ENCODE measurements around the gene CSF2RB. TPM values are rescaled to one million over a fixed set of nuclear protein-coding genes. Genes with fewer than 3 reads are reported as not detected.
"Not testable (repeated sequence)": the region's sequence is repeated elsewhere in the genome, so short reads cannot be mapped to it uniquely, and the experiment has no call there.

CSF2RB gene
- total and polyA plus RNA-seq, 3 experiments from 2014 or later = 0.09 to 0.20 (median 0.13) TPM

- H3K27me3 ChIP-seq (ENCODE audit: insufficient read depth, low read length, poor library complexity, severe bottlenecking) = peaks cover 8% of the 10 kb centered on the region
- no peaks in the 10 kb centered on the region for H3K4me1 ChIP-seq (ENCODE audit: insufficient read depth, low read length)
- H3K36me3 Mint-ChIP-seq = peaks cover 0 to 10% (median 0%) of the 10 kb centered on the region in 3 donors
- H3K9me3 Mint-ChIP-seq = peaks cover 12 to 21% (median 18%) of the 10 kb centered on the region in 5 donors
- H3K4me3 Mint-ChIP-seq = no peak overlapping the region
- POLR2A ChIA-PET = no interaction called here
- H3K27ac ChIP-seq (ENCODE audit: low read depth, low read length) = no peak overlapping the region
- H3K36me3 ChIP-seq (ENCODE audit: insufficient read depth, low read length) = no peaks in the 10 kb centered on the region
- peaks cover 9% of the 10 kb centered on the region for H3K9me3 ChIP-seq (ENCODE audit: low read length)
- no peak overlapping the region for H3K27ac Mint-ChIP-seq
- H3K4me1 Mint-ChIP-seq = no peaks in the 10 kb centered on the region
- peaks cover 27 to 76% of the 10 kb centered on the region in 2 donors for H3K27me3 Mint-ChIP-seq
- no peak overlapping the region for H3K4me3 ChIP-seq (ENCODE audit: low read length)
- DNase-seq = peak in 2 of 5 donors; percentile 4 to 18
- CTCF ChIA-PET = interaction anchor here (1.5 kb wide), 1 partner anchor 9 kb away, joined by 4 read pairs; no protein-coding TSS in a partner anchor
Measured at GRCh38 chr22:36986242-36986821, 72.9 kb downstream of the CSF2RB start.

DNA sequence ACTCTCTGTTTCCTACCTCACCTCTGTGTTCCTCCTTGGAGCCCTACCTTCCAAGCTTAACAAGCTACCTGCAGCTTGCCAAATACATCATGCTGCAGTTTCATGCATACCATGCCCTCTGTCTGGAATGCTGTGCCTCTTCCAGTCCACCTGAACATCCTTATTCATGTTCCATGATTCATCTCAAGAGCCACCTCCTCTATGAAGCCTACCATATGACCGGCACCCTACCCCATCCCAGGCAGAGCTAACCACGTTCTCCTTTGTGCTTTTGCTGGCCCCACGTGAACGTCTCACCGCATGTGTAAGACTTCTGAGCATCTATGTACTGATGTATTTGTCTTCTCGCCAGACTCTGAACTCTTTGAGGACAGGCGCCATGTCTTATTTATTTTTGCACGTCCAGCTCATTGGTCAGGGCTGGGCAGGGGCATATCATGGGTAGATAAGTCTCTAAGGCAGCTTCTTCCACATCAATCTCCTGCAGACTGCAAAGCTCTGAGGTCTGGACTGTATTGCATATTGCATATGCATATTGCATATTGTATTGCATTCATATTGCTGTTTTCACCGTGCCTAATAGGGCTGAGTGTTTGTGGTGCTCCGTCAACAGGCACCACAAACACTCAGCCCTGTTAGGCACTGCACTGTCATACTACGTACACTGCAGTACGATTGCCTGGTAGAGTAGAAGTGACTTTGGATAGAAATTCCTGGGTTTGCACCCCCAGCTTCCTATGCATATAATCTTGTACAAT is 74.8 kb downstream of the CSF2RB start:
- DNase-seq = no peak
- Mint-ChIP-seq H3K9me3 (peaks cover 12 to 21% (median 18%) of the 10 kb centered on the region in 5 donors), H3K27me3 (peaks cover 33 to 75% of the 10 kb centered on the region in 2 donors), H3K27ac (no peak overlapping the region), H3K36me3 (peaks cover 0 to 10% (median 0%) of the 10 kb centered on the region in 3 donors), H3K4me3 (no peak overlapping the region), H3K4me1 (no peaks in the 10 kb centered on the region)
- H3K4me3 ChIP-seq (ENCODE audit: low read length) = no peak overlapping the region
- peaks cover 9% of the 10 kb centered on the region for H3K27me3 ChIP-seq (ENCODE audit: insufficient read depth, low read length, poor library complexity, severe bottlenecking)
- ChIA-PET POLR2A (no interaction called here), CTCF (interaction anchor here (1.2 kb wide), 1 partner anchor 11 kb away, joined by 3 read pairs; no protein-coding TSS in a partner anchor)
- no peaks in the 10 kb centered on the region for H3K36me3 ChIP-seq (ENCODE audit: insufficient read depth, low read length)
- no peak overlapping the region for H3K27ac ChIP-seq (ENCODE audit: low read depth, low read length)
- H3K9me3 ChIP-seq (ENCODE audit: low read length) = peaks cover 9% of the 10 kb centered on the region
- H3K4me1 ChIP-seq (ENCODE audit: insufficient read depth, low read length) = no peaks in the 10 kb centered on the region

- H3K4me3 ChIP-seq (ENCODE audit: low read length); H3K27me3 ChIP-seq (ENCODE audit: insufficient read depth, low read length, poor library complexity, severe bottlenecking); H3K4me1 Mint-ChIP-seq; H3K4me1 ChIP-seq (ENCODE audit: insufficient read depth, low read length); H3K27ac Mint-ChIP-seq; H3K4me3 Mint-ChIP-seq; DNase-seq; H3K9me3 ChIP-seq (ENCODE audit: low read length); H3K36me3 ChIP-seq (ENCODE audit: insufficient read depth, low read length); H3K27ac ChIP-seq (ENCODE audit: low read depth, low read length): not testable (repeated sequence)
- H3K27me3 Mint-ChIP-seq = peaks cover 30 to 74% of the 10 kb centered on the region in 2 donors
- H3K36me3 Mint-ChIP-seq = peaks cover 0 to 10% (median 0%) of the 10 kb centered on the region in 3 donors
- CTCF ChIA-PET = interaction anchor here (1.2 kb wide), 1 partner anchor 11 kb away, joined by 3 read pairs; no protein-coding TSS in a partner anchor
- peaks cover 12 to 21% (median 18%) of the 10 kb centered on the region in 5 donors for H3K9me3 Mint-ChIP-seq
- POLR2A ChIA-PET = interaction anchor here (0.7 kb wide), 1 partner anchor 12 kb away, joined by 7 read pairs; no protein-coding TSS in a partner anchor
Measured at GRCh38 chr22:36989012-36989411, 75.6 kb downstream of the CSF2RB start.

Other genes starting within 250 kb of the CSF2RB start
- not detected for gene CACNG2, start 209.9 kb upstream of the CSF2RB start, total RNA-seq
- not detected for gene CACNG2, start 209.9 kb upstream of the CSF2RB start, polyA plus RNA-seq
- gene IFT27, start 137.5 kb upstream of the CSF2RB start, total RNA-seq = 10 to 100 TPM; 24.9 to 26.5 TPM
- 9.7 TPM for gene IFT27, start 137.5 kb upstream of the CSF2RB start, polyA plus RNA-seq
- not detected for gene PVALB, start 96.6 kb upstream of the CSF2RB start, total RNA-seq
- gene PVALB, start 96.6 kb upstream of the CSF2RB start, polyA plus RNA-seq = not detected
- 1 to 10 TPM; 5.1 to 6.8 TPM for gene NCF4, start 52.6 kb upstream of the CSF2RB start, total RNA-seq
- gene NCF4, start 52.6 kb upstream of the CSF2RB start, polyA plus RNA-seq = 6.6 TPM
- gene TST, start 105.8 kb downstream of the CSF2RB start, total RNA-seq = 1 to 10 TPM; 3.7 to 5.1 TPM
- gene TST, start 105.8 kb downstream of the CSF2RB start, polyA plus RNA-seq = 0.75 TPM
- gene MPST, start 106.1 kb downstream of the CSF2RB start, total RNA-seq = 10 to 100 TPM; 16.6 to 17.8 TPM
- 20.0 TPM for gene MPST, start 106.1 kb downstream of the CSF2RB start, polyA plus RNA-seq
- 10 to 100 TPM; 40.8 to 44.8 TPM for gene KCTD17, start 138.1 kb downstream of the CSF2RB start, total RNA-seq
- 12.9 TPM for gene KCTD17, start 138.1 kb downstream of the CSF2RB start, polyA plus RNA-seq
- gene TMPRSS6, start 196.1 kb downstream of the CSF2RB start, total RNA-seq = under 1 TPM; 0.42 to 0.68 TPM
- 0.16 TPM for gene TMPRSS6, start 196.1 kb downstream of the CSF2RB start, polyA plus RNA-seq
- 100 to 1,000 TPM; 238 to 243 TPM for gene IL2RB, start 236.3 kb downstream of the CSF2RB start, total RNA-seq
- 459 TPM for gene IL2RB, start 236.3 kb downstream of the CSF2RB start, polyA plus RNA-seq

Measured in CD8-positive, alpha-beta memory T cell (primary cell).